Endothelial cell of umbilical vein (primary cell): ENCODE data around the gene CRYBG2.

Experiments used
- CTCF ChIP-seq, 2 donors: IDR thresholded peaks; 1 replicate in 1 of 2; 2 replicates in 1 of 2; pipeline ENCODE4 v1.5.1; 2011; ENCODE audit warnings: low read length in 2 of 2, mild to moderate bottlenecking in 2 of 2, moderate library complexity in 2 of 2, control low read depth in 1 of 2, inconsistent platforms in 1 of 2, low read depth in 1 of 2; ENCODE audit not compliant: insufficient read depth in 1 of 2; ENCODE audit errors: extremely low read depth in 1 of 2
- EZH2 ChIP-seq: IDR thresholded peaks from 2 replicates; pipeline ENCODE4 v1.6.1; 2012; ENCODE audit warnings: borderline replicate concordance, low read depth, mild to moderate bottlenecking, moderate library complexity, low read length, inconsistent platforms; ENCODE audit not compliant: severe bottlenecking
- POLR2AphosphoS5 ChIP-seq: IDR thresholded peaks from 2 replicates; pipeline ENCODE4 v1.6.1; 2012; ENCODE audit warnings: low read depth, mild to moderate bottlenecking, control low read depth, low read length, moderate library complexity; ENCODE audit not compliant: insufficient read depth

GRCh38 chr1:26375081-26375480 lies 21.2 kb upstream of the CRYBG2 start:
- TF ChIP-seq EZH2, result no peak
- TF ChIP-seq CTCF (IDR thresholded peaks at IDR 0.05; ENCODE audit: extremely low read depth in 1 of 2, insufficient read depth in 1 of 2, low read depth in 1 of 2, low read length in 2 of 2), result no peak
- no peak for TF ChIP-seq POLR2AphosphoS5
